Measurements from ENCODE around the gene MXD3.
"Not testable (repeated sequence)": the region's sequence is repeated elsewhere in the genome, so short reads cannot be mapped to it uniquely, and the experiment has no call there.

The MXD3 gene

DNA sequence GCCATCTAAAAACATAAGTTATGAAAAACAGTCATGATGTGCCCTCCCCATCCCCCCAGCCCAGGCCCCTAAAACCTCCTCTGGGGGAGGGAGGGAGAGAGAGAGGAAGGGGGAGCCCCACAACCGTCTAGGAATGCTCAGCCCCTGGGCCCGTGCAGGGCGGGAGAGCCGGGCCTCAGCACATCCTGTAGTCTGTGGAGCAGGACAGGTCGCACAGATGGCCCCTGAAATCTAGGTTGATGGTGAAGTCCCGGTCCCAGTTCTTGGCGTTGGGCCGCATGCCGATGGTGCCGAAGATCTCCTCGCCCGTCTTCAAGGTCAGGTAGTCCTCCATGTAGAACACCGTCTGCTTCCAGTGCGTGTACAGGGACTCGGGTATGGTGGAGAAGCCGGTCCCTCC, 46.3 kb downstream of the MXD3 start:
- DNase-seq (ENCODE audit: low spot score): no peak

DNA sequence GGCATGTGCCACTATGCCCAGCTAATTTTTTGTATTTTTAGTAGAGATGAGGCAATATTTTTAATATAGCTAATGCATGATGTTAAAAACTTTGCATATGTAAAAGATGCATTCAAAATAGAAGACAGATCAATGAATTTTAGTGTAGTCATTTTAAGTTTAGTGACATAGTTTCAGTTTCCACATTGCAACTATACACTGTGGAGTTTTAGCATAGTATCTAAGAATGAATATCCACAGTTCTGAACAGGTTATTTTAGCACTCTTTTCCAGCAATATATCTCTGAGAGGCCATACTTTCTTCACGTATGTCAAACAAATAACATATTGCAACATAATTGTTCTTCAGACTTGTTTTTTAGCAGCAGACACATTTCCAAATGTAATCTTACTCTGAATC, 47.5 kb downstream of the MXD3 start:
- DNase-seq (ENCODE audit: low spot score): no peak

- DNase-seq (ENCODE audit: low spot score): no peak
Observed at GRCh38 chr5:177261510-177261909, 50.2 kb downstream of the MXD3 start.

- no peak for DNase-seq (ENCODE audit: low spot score)
Observed at GRCh38 chr5:177260961-177261360, 50.7 kb downstream of the MXD3 start.

- not testable (repeated sequence) for DNase-seq (ENCODE audit: low spot score)
Observed at GRCh38 chr5:177258711-177259110, 53.0 kb downstream of the MXD3 start.
